ENCODE results near the gene CWH43.
A peak's percentile ranks its signal among the peaks of the same experiment; 100 is the strongest.
"Not testable (repeated sequence)": the region's sequence is repeated elsewhere in the genome, so short reads cannot be mapped to it uniquely, and the experiment has no call there.

The CWH43 gene

DNA sequence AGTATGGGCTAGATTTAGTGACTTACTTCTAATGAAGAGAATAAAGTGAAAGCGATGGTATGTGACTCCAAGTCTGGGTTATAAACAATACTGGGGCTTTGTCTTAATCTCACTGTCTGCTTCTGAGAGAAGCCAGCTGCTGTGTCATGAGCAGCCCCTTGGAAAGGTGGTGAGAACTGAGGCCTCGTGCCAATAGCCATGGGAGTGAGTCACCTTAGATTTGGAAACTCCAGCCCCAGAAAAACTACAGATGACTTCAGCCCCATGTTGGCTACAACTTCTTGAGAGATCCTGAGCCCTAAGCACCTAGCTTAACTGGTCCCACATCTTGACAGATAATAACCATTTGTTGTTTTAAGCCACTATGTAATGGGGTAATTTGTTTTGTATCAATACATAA lies 77.6 kb downstream of the CWH43 start:
- H3K4me1 Mint-ChIP-seq: no peaks in the 10 kb centered on the region
- no peak overlapping the region for H3K4me3 Mint-ChIP-seq

DNA sequence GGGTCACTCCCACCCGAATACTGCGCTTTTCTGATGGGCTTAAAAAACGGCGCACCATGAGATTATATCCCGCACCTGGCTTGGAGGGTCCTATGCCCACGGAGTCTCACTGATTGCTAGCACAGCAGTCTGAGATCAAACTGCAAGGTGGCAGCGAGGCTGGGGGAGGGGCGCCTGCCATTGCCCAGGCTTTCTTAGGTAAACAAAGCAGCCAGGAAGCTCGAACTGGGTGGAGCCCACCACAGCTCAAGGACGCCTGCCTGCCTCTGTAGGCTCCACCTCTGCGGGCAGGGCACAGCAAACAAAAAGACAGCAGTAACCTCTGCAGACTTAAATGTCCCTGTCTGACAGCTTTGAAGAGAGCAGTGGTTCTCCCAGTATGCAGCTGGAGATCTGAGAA lies 86.1 kb downstream of the CWH43 start:
- not testable (repeated sequence) for DNase-seq (ENCODE audit: low spot score in 2 of 2); H3K27ac Mint-ChIP-seq (ENCODE audit: low read depth); H3K4me3 Mint-ChIP-seq; ATAC-seq (replicated peaks; ENCODE audit: extremely low read depth, poor library complexity, severe bottlenecking); H3K4me1 Mint-ChIP-seq; H3K27me3 Mint-ChIP-seq; H3K36me3 Mint-ChIP-seq (ENCODE audit: insufficient read depth)
- H3K9me3 Mint-ChIP-seq: peaks cover 16% of the 10 kb centered on the region

More for the DNA sequence above, 77.6 kb downstream of the CWH43 start:
- Mint-ChIP-seq H3K36me3 (ENCODE audit: insufficient read depth) (no peaks in the 10 kb centered on the region), H3K27me3 (peaks cover 1% of the 10 kb centered on the region), H3K9me3 (peaks cover 11% of the 10 kb centered on the region), H3K27ac (ENCODE audit: low read depth) (no peak overlapping the region)
- ATAC-seq (replicated peaks; ENCODE audit: extremely low read depth, poor library complexity, severe bottlenecking) (no peak), DNase-seq (ENCODE audit: low spot score in 2 of 2) (no peak)

DNA sequence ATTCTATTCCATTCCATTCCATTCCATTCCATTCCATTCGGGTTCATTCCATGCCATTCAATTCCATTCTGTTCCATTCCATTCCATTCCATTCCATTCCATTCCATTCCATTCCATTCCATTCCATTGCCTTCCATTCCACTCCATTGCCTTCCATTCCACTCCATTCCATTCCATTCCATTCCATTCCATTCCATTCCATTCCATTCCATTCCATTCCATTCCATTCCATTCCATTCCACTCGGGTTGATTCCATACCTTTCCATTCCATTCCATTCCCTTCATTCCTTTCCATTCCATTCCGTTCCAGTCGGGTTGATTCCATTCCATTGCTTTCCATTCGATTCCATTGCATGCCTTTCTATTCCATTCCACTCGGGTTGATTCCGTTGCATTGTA lies 105.8 kb downstream of the CWH43 start:
- not testable (repeated sequence) for H3K4me1 Mint-ChIP-seq; H3K4me3 Mint-ChIP-seq; H3K27ac Mint-ChIP-seq (ENCODE audit: low read depth); DNase-seq (ENCODE audit: low spot score in 2 of 2); H3K36me3 Mint-ChIP-seq (ENCODE audit: insufficient read depth); H3K27me3 Mint-ChIP-seq
- ATAC-seq (replicated peaks; ENCODE audit: extremely low read depth, poor library complexity, severe bottlenecking): peak; percentile 13
- H3K9me3 Mint-ChIP-seq: peaks cover 32% of the 10 kb centered on the region

DNA sequence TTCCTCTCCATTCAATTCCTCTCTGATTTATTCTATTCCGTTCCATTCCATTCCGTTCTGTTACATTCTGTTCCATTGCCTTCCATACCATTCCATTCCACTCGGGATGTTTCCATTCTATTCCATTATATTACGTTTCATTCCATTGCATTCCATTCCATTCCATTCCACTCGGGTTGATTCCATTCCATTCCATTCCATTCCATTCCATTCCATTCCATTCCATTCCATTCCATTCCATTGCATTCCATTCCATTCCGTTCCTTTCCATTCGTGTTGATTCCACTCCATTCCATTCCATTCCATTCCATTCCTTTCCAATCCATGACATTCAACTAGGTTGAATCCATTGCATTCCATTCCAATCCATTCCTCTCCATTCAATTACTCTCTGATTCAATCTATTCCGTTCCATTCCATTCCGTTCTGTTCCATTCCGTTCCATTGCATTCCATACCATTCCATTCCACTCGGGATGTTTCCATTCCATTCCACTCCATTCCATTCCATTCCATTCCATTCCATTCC lies 106.6 kb downstream of the CWH43 start:
- not testable (repeated sequence) for H3K27me3 Mint-ChIP-seq; DNase-seq (ENCODE audit: low spot score in 2 of 2); H3K27ac Mint-ChIP-seq (ENCODE audit: low read depth); H3K4me3 Mint-ChIP-seq; H3K36me3 Mint-ChIP-seq (ENCODE audit: insufficient read depth); H3K4me1 Mint-ChIP-seq
- peak; percentile 63 for ATAC-seq (replicated peaks; ENCODE audit: extremely low read depth, poor library complexity, severe bottlenecking)
- H3K9me3 Mint-ChIP-seq: peaks cover 40% of the 10 kb centered on the region

DNA sequence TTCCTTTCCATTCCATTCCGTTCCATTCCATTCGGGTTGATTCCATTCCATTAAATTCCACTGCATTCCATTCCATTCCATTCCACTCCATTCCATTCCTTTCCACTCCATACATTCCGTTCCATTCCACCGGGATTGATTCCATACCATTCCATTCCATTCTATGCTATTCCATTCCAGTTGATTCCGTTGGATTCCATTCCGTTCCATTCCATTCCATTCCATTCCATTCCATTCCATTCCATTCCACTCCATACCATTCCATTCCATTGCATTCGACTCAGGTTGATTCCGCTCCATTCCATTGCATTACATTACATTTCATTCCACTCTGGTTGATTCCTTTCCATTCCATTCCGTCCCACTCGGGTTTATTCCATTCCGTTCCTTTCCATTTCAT lies 110.1 kb downstream of the CWH43 start:
- not testable (repeated sequence) for H3K4me3 Mint-ChIP-seq; H3K27me3 Mint-ChIP-seq; DNase-seq (ENCODE audit: low spot score in 2 of 2); H3K27ac Mint-ChIP-seq (ENCODE audit: low read depth); ATAC-seq (replicated peaks; ENCODE audit: extremely low read depth, poor library complexity, severe bottlenecking); H3K36me3 Mint-ChIP-seq (ENCODE audit: insufficient read depth); H3K4me1 Mint-ChIP-seq
- peaks cover 62% of the 10 kb centered on the region for H3K9me3 Mint-ChIP-seq

DNA sequence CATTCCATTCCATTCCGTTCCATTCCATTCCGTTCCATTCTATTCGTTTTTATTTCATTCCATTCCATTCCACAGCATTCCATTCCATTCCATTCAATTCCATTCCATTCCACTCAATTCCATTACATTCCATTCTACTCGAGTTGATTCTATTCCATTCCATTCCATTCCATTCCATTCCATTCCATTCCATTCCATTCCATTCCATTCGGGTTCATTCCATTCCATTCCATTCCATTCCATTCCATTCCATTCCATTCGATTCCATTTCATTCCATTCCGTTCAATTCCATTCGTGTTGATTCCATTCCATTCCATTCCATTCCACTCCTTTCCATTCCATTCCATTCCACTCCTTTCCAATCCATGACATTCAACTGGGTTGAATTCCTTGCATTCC lies 110.6 kb downstream of the CWH43 start:
- not testable (repeated sequence) for H3K27ac Mint-ChIP-seq (ENCODE audit: low read depth); H3K4me3 Mint-ChIP-seq; H3K27me3 Mint-ChIP-seq; H3K4me1 Mint-ChIP-seq; H3K36me3 Mint-ChIP-seq (ENCODE audit: insufficient read depth); DNase-seq (ENCODE audit: low spot score in 2 of 2)
- H3K9me3 Mint-ChIP-seq: peaks cover 62% of the 10 kb centered on the region
- peak; percentile 33 for ATAC-seq (replicated peaks; ENCODE audit: extremely low read depth, poor library complexity, severe bottlenecking)

DNA sequence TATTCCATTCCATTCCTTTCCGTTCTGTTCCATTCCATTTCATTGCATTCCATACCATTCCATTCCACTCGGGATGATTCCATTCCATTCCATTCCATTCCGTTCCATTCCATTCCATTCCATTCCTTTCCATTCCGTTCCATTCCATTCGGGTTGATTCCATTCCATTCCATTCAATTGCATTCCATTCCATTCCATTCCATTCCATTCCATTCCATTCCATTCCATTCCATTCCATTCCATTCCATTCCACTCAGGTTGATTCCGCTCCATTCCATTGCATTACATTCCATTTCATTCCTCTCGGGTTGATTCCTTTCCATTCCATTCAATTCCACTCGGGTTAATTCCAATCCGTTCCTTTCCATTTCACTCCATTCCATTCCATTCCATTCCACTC lies 111.0 kb downstream of the CWH43 start:
- H3K27ac Mint-ChIP-seq (ENCODE audit: low read depth); H3K4me3 Mint-ChIP-seq; DNase-seq (ENCODE audit: low spot score in 2 of 2); H3K4me1 Mint-ChIP-seq; H3K27me3 Mint-ChIP-seq; H3K36me3 Mint-ChIP-seq (ENCODE audit: insufficient read depth): not testable (repeated sequence)
- H3K9me3 Mint-ChIP-seq: peaks cover 57% of the 10 kb centered on the region
- ATAC-seq (replicated peaks; ENCODE audit: extremely low read depth, poor library complexity, severe bottlenecking): peak; percentile 16

DNA sequence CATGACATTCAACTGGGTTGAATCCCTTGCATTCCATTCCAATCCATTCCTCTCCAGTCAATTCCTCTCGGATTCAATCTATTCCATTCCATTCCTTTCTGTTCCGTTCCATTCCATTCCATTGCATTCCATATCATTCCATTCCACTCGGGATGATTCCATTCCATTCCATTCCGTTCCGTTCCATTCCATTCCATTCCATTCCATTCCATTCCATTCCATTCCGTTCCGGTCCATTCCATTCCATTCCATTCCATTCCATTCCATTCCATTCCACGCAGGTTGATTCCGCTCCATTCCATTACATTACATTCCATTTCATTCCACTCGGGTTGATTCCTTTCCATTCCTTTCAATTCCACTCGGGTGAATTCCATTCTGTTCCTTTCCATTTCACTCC lies 111.4 kb downstream of the CWH43 start:
- H3K27me3 Mint-ChIP-seq; DNase-seq (ENCODE audit: low spot score in 2 of 2); H3K36me3 Mint-ChIP-seq (ENCODE audit: insufficient read depth); H3K27ac Mint-ChIP-seq (ENCODE audit: low read depth); ATAC-seq (replicated peaks; ENCODE audit: extremely low read depth, poor library complexity, severe bottlenecking); H3K4me3 Mint-ChIP-seq; H3K4me1 Mint-ChIP-seq: not testable (repeated sequence)
- H3K9me3 Mint-ChIP-seq: peaks cover 57% of the 10 kb centered on the region

DNA sequence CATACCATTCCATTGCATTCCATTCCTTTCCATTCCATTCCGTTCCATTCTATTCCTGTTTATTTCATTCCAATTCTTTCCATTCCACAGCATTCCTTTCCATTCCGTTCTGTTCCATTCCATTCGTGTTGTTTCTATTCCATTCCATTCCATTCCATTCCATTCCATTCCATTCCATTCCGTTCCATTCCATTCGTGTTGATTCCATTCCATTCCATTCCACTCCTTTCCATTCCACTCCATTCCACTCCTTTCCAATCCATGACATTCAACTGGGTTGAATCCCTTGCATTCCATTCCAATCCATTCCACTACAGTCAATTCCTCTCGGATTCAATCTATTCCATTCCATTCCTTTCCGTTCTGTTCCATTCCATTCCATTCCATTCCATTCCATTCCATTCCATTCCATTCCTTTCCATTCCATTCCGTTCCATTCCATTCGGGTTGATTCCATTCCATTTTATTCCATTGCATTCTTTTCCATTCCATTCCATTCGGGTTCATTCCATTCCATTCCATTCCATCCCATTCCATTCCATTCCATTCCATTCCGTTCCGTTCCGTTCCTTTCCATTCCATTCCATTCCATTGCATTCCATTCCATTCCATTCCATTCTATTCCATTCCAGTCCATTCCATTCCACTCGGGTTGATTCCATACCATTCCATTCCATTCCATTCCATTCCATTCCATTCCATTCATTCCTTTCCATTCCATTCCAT lies 112.1 kb downstream of the CWH43 start:
- not testable (repeated sequence) for H3K36me3 Mint-ChIP-seq (ENCODE audit: insufficient read depth); H3K4me1 Mint-ChIP-seq; DNase-seq (ENCODE audit: low spot score in 2 of 2); H3K4me3 Mint-ChIP-seq; H3K27me3 Mint-ChIP-seq; H3K27ac Mint-ChIP-seq (ENCODE audit: low read depth)
- ATAC-seq (replicated peaks; ENCODE audit: extremely low read depth, poor library complexity, severe bottlenecking): peak; percentile 2
- H3K9me3 Mint-ChIP-seq: peaks cover 59% of the 10 kb centered on the region

DNA sequence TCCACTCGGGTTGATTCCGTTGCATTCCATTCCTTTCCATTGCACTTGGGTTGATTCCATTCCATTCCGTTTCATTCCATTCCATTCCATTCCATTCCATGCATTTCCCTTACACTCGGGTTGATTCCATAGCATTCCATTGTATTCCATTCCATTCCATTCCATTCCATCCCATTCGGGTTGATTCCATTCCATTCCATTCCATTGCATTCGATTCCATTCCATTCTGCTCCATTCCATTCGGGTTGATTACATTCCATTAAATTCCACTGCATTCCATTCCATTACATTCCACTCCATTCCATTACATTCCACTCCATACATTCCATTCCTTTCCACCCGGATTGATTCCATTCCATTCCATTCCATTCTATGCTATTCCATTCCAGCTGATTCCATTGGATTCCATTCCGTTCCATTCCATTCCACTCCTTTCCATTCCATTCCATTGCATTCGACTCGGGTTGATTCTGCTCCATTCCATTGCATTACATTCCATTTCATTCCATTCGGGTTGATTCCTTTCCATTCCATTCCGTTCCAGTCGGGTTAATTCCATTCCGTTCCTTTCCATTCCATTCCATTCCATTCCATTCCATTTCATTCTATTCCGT lies 113.9 kb downstream of the CWH43 start:
- not testable (repeated sequence) for H3K4me1 Mint-ChIP-seq; ATAC-seq (replicated peaks; ENCODE audit: extremely low read depth, poor library complexity, severe bottlenecking); H3K27ac Mint-ChIP-seq (ENCODE audit: low read depth); DNase-seq (ENCODE audit: low spot score in 2 of 2); H3K27me3 Mint-ChIP-seq; H3K36me3 Mint-ChIP-seq (ENCODE audit: insufficient read depth); H3K4me3 Mint-ChIP-seq
- H3K9me3 Mint-ChIP-seq: peaks cover 74% of the 10 kb centered on the region

DNA sequence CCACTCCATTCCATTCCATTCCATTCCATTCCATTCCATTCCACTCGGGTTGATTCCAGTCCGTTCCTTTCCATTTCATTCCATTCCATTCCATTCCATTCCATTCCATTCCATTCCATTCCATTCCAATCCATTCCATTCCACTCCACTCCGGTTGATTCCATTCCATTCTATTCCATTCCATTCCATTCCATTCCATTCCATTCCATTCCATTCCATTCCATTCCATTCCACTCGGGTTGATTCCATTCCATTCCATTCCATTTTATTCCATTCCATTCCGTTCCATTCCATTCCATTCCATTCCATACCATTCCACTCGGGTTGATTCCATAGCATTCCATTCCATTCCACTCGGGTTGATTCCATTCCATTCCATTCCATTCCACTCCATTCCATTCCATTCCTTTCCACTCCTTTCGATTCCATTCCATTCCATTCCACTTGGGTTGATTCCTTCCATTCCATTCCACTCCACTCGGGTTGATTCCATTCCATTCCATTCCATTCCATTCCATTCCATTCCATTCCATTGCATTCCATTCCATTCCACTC lies 116.3 kb downstream of the CWH43 start:
- not testable (repeated sequence) for H3K27ac Mint-ChIP-seq (ENCODE audit: low read depth); DNase-seq (ENCODE audit: low spot score in 2 of 2); H3K4me1 Mint-ChIP-seq; H3K36me3 Mint-ChIP-seq (ENCODE audit: insufficient read depth); H3K4me3 Mint-ChIP-seq; H3K27me3 Mint-ChIP-seq
- ATAC-seq (replicated peaks; ENCODE audit: extremely low read depth, poor library complexity, severe bottlenecking): peak; percentile 33
- H3K9me3 Mint-ChIP-seq: peaks cover 74% of the 10 kb centered on the region

DNA sequence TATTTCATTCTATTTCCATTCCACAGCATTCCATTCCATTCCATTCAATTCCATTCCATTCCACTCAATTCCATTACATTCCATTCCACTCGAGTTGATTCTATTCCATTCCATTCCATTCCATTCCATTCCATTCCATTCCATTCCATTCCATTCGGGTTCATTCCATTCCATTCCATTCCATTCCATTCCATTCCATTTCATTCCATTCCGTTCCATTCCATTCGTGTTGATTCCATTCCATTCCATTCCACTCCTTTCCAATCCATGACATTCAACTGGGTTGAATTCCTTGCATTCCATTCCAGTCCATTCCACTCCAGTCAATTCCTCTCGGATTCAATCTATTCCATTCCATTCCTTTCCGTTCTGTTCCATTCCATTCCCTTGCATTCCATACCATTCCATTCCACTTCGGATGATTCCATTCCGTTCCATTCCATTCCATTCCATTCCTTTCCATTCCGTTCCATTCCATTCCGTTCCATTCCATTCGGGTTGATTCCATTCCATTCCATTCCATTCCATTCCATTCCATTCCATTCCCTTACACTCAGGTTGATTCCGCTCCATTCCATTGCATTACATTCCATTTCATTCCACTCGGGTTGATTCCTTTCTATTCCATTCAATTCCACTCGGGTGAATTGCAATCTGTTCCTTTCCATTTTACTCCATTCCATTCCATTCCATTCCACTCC lies 117.5 kb downstream of the CWH43 start:
- H3K36me3 Mint-ChIP-seq (ENCODE audit: insufficient read depth); DNase-seq (ENCODE audit: low spot score in 2 of 2); H3K27me3 Mint-ChIP-seq; H3K4me1 Mint-ChIP-seq; H3K4me3 Mint-ChIP-seq; H3K27ac Mint-ChIP-seq (ENCODE audit: low read depth): not testable (repeated sequence)
- ATAC-seq (replicated peaks; ENCODE audit: extremely low read depth, poor library complexity, severe bottlenecking): peak; percentile 9
- H3K9me3 Mint-ChIP-seq: peaks cover 74% of the 10 kb centered on the region
